Stimulated activated CD4-positive, alpha-beta T cell treated with anti-CD3 and anti-CD28 coated beads, Interleukin-1b, Interleukin-23, amount 100 ng/mL, for 4 hours (primary cell): Measurements from ENCODE around the gene PDZD7.
A peak's percentile ranks its signal among the peaks of the same experiment; 100 is the strongest.

Source experiments
- DNase-seq, 2 donors: peaks; one replicate each; pipeline ENCODE4 v3.0.0-alpha.2; 2020; ENCODE audit warnings: low read depth in 2 of 2

The PDZD7 gene

DNA sequence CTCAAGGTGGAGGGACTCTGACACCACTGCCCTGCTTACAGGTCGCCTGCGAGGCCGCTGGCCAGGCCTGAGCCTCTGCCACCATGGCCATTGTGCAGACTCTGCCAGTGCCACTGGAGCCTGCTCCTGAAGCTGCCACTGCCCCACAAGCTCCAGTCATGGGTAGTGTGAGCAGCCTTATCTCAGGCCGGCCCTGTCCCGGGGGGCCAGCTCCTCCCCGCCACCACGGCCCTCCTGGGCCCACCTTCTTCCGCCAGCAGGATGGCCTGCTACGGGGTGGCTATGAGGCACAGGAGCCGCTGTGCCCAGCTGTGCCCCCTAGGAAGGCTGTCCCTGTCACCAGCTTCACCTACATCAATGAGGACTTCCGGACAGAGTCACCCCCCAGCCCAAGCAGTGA, 28.5 kb downstream of the PDZD7 start:
- DNase-seq = no peak

DNA sequence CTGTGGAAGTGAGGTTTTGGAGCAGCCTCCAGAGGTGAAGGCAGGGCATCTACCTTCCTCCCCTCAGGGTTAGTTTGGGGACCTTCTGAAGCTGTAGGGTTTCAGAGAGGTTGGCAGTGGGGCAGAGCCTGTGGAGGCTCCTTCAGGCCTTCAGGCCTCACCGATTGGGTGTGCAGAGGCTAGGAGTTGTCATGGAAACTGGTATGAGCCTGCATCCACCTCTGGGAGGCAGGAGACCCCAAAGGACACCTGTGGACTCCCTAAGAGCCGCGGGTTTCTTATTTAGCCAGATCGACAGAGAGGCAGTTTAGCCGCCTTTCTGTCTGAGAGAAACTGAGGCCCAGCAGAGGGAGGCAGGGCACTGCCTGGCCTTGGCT, 29.3 kb downstream of the PDZD7 start:
- DNase-seq = no peak

DNA sequence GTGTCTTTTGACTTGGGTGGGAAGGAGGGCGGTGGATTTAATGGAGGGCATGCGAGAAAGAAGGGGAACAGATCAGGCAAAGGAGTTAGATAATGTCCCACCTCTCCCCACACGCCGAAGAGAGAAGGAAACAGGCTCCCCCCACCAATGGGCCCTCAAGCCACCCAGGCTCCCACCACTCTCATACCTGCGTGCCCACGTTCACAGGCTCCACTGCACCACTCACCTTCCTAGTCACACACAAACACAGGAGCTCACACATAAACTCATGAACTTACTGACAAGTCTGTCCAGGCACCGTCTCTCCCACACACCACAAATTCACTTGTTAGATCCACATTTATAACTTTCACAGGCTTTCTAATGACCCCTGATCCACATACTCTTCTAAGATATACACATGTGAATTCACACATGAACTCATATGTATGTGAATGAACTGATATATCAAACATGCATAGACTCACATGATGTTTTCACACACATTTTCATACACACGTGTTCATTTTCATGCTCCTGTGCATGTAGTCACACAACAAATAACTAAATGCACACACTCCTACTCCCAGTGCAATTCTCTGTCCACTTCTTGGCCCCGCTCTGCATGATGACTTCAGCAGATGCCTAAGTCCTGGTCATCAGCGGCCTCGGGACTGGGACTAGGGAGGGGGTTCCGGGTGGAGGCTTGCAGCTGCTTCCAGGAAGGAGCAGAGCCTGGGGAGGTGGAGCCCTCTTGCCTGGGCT, 29.8 kb downstream of the PDZD7 start:
- no peak for DNase-seq

DNA sequence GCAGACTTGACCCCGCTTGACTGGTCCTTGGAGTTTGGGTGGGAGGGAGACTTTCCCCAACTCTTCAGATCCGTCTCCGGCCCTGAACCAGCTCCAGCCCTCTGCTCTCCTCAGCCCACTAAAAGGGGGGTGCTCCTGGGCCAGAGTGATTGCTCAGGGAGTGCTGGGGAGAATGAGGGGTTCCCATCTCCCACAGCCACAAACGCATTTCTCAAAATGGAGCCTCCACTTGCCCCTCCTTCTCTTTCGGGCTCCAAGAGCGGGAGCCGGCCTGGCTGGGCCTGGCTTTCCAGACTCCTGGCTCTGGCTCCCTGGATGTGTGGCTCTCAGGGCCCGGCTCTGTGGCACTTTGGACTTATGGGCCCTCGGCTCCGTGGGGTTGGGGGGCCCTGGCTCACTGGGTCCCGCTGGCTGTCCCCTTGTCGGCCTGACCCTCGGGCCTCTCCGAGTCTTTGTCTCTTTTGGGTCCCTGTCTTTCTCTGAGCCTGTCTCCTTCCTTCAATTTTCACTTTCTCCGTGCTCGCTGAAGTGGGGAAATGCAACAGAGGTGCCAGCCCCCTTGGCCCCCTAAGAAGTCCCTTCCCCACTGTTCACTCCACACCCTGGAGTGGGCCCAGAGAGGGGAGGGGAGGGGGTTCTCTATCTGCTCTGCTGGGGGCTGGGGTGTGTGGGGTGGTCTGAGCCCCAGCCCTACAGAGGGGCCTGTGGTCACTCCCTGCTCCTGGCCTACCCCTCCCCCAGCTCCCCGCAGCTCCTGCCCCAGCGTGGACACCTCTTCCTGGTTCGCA, 30.6 kb downstream of the PDZD7 start:
- no peak for DNase-seq

DNA sequence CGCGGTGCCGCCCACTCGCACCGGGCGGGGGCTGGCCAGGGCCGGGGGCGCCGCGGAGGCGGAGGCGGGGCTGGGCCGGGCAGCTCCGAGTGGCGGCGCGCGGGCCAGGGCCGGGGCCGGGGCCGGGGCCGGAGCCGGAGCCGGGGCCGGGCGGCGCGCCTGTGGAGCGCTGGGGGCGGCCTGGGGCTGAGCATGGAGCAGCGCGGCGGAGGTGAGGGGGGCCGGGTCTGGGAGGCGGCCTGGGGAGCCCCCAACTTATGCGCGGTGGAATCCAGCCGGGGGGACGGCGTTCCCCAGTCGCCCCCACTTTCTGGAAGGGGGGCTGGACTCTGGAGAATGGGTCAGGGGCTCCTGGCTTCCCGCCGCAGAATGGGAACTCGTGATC, 31.2 kb downstream of the PDZD7 start, which contains the start of gene LZTS2:
LZTS2 (plus strand) TSS at position 67 of the 385 bp plus-strand sequence. CDS start 2,731 bp downstream, outside the sequence.
- no peak for DNase-seq

DNA sequence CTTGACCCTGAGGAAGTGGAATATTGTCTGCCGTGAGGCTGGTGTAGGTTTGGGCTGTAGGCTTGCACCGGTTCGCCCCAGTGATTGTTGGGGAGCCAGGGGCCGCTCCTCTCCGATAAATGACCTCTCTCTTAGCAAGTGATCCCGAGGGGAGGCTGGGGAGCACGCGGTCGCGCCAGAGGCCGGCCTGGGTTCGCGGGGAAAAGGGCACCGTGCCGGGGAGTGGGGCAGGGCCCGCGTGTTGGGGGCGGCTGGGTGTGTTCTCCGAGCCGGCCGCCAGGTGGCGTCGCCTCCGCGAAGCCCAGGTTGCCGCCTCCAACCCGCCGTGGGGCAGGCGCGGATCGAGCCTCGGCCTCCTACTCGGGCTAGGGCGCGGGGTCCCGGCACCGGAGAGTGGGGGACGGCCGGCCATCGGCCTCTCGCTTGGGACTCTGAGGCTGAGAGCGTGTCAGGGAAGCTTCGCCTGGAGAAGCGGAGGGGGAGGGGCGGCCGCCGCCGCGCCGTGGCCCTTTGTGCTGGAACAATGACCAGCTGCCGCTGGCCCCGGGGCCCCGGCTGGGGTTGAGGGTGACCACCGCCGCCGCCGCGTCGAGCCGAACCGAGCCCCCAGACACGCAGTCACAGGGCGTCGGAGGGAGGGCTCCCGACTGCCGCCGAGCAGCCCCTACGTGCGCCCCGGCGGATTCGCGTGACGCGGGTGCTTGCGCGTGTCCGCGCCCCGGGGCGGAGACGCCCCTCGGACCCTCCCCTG, 31.8 kb downstream of the PDZD7 start:
- DNase-seq = peak; percentile 67 to 74

DNA sequence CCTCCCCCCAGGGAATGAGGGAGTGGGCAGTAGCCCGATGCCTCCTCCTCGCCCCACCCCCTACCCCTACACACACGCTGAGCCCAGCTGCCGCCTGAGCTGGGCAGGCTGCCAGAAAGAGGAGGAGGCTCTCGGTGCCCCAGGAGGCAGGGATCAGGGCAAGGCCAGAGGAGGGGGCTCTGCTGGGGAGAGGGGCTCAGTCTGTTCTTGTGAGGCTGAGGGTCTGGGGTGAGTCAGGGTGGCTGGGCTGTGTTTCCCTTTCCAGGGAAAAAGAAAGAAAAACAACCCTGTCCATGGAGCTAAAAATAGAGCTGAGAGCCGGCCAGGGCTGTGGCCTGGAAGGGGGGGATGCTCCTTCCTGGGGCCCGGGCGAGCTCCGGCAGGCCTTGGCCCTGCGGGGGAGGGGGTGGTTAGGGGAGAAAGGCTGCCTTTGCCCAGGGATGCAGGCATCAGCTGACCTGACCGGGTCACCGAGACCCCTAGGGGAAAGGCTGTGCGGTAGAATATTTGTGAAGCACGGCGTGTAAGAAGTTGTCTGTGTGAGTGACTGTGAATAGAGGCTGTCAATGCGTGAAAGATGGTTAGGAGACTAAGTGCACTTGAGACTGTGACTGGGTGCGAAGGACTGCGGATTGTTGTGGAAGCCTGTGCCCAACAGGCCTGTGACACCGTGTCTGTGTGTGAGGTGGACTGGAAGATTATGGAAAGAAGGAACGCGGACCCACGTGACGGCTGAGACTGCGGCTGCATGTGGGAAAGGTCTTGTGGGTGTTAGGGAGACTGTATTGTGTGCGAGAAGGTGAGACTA, 32.5 kb downstream of the PDZD7 start:
- peak; percentile 55 to 58 for DNase-seq

DNA sequence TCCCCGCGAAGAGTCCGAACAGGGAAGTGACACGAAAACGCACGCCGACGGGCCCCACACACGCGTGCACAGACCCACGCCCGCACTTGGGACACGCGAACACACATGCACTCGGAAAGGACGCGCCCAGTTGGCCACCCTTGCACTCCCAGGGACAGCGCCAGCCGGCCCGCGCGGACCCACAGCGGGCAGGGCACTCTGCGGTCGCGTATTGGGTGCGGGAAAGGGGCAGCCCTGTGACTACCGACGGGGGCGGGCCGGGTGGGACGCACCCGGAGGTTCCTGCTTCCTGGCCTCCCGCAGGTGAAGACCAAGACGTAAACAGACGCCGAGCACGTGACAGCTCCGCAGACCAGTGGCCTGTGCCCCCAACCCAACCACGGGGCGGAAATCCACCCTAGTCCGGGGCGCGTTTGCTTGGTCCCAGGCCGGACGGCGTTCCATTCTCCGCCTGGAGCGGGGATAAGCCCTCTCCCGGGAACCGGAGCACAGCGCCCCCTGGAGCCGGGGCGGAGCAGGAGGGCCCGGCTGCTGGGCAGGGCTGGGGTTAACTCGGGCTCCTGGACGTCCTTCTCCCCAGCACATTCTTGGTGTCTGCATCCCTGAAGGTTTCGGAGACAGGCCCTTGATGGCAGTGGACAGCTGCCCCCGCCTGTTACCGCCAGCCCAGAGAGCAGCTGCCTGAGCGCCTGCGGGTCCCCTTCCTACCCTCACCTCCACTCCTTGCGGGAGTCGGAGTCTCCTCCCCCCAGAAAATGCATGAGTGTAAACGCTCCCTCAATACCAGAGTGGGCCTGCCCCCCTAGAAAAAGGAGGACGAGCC, 33.4 kb downstream of the PDZD7 start:
- DNase-seq = peak; percentile 55 to 66

DNA sequence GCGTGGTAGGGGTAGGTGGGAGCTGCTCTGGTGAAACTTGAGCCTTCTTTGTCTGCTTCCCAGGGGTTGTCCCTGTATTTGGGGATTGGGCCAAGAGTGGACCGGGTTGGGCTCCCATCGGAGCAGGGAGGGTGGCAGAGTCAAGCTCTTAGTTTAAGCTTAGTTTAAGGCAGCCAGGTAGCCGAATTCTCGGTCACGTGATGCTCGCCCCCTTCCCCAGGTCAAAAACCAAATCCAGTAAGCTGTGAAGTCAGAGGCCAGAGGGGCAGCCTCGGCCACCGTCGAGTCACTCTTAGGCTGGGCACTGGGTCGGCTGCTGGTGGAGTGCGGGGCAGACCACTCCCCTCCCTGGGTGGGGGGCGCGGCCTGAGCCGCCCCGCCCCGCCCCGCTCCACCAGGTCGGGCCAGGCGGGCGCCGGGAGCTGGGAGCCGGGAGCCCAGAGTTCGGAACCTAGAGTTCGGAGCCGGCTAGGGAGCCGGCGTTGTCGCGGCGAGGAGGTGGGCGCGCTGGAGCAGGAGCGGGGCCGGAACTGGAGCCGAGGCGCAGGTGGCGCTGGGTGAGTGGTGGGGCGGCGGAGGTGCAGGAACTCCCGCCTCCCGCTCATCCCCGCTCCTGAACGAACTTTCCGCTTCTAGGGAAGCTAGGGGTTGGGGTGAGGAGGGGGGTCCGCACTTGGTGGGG, 34.1 kb downstream of the PDZD7 start:
- peak in 1 of 2 donors; percentile 40 for DNase-seq

DNA sequence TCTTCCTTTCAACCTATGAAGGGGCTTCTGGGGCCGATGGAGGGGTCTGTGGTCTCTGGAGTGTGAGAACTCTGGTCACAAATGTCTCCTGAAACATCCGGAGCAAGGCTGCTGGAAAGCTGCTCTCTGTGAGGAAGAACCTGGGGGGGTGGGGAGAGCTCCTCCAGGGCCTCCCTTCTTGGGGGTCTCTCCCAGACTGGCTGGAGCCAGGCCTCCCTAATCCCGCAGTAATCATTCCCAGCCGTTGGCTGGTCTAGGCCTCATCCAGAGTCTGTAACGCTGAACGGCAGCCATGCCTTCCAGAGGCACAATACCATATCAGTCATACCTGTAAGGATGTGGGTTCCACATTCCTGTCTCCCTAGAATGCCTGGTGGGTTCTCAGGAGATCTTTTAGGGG, 35.7 kb downstream of the PDZD7 start:
- no peak for DNase-seq

DNA sequence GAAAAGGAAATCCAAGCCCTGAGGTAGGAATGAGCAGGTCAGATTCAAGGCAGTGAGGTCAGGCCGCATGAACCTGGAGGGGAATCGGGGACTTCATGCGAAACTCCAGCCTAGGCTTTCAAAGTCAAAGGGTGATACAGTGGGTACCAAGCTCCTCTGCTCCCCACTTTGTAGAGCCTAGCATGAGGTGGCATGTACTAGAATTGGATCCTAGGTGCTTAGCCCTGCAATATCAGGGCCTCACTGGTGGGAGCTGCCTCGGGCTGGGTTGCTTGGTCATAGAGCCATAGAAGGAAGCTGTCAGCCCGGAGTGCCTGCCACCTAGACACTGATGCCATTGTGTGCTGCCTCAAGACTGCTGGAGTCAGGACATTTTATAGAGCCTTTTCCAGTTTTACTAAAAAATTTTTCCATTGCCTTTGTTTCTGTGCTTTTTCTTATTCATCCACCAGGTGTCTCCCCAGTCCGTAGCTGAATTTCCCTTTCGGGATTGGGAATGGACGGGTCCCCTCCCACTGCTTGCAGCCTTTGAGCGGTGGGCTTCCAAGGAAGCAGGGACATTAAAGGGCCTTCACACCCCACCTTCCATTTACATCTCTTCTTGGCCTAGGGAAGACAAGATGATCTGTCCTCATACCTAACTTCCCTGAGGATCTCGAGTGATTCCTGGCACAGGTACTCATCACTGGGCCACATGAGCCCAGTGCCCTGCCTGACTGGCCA, 36.8 kb downstream of the PDZD7 start:
- DNase-seq = no peak

DNA sequence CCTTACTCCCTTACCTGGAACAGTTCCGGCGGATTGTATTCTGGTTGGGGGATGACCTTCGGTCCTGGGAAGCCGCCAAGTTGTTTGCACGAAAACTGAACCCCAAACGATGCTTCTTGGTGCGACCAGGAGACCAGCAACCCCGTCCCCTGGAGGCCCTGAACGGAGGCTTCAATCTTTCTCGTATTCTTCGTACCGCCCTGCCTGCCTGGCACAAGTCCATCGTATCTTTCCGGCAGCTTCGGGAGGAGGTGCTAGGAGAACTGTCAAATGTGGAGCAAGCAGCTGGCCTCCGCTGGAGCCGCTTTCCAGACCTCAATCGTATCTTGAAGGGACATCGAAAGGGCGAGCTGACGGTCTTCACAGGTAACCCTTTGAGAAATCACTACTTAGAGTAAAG, 41.8 kb downstream of the PDZD7 start:
- no peak for DNase-seq

DNA sequence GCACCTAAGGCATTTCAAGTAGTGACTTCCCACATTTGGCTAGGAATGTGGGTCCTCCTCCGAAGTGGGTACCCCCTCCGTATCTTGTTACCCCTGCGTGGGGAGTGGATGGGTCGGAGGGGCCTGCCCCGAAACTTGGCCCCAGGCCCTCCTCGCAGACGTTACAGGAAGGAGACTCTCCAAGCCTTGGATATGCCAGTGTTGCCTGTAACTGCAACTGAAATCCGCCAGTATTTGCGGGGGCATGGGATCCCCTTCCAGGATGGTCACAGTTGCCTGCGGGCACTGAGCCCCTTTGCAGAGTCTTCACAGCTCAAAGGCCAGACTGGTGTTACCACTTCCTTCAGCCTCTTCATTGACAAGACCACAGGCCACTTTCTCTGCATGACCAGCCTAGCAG, 42.8 kb downstream of the PDZD7 start:
- no peak for DNase-seq

DNA sequence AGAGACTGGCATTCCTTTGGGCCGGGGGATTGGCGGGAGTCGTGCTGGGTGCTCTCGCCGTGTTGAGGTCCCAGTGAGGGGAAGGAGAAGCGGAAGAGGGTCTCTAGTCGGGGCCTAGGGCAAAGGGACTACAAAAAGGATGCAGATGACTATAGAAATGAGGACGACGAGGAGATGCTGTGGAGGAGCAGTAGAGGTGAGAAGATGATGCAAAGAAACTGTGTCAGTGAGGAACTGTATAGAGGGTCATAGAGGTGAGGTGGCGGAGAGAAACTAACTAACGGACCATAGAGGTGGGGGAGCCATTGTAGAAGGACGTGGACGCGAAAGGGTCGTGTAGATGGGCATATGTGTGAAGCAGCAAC, 43.3 kb downstream of the PDZD7 start:
- no peak for DNase-seq

DNA sequence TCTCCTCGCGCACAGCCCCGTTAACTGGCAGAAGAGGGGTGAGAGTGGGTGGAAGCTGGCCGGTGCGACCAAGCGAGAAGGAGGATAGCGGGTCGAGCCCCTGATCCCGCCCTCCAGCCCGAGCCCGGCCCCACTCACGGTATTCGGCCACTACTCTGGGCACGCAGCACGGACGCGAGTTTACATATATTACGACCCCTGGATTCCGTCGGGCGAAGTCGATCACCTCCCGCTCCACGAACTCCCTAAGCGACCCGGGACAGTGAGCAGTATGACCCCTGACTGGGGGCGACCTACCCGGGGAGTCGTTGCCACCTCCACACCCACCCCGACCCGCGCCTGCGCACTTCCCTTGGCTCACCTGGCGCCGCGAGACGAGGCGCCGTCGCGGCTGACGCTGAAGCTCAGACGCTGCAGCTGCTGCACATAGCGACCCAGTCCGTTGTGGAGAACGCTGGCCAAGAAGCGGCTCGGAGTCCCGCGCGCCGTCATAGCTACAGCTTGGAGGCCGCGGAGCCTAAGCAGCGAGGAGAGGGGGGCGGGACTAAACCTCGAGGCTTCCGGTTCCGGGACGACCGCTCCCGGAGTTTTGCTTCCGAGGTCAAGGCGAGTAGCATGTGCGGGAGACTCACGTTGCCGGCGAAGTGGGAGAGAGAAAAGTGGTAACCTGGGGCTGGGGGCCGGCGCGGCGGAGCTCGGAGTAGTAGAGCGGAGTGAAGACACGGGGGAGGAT, 43.8 kb downstream of the PDZD7 start, which contains the start of the genes MRPL43 and TWNK:
MRPL43 (minus strand) TSS at position 546 of the 733 bp plus-strand sequence; CDS start at position 492, 54 bp downstream.
TWNK (plus strand) TSS at position 592 of the 733 bp plus-strand sequence. CDS start 668 bp downstream, outside the sequence.
- peak; percentile 78 to 79 for DNase-seq

DNA sequence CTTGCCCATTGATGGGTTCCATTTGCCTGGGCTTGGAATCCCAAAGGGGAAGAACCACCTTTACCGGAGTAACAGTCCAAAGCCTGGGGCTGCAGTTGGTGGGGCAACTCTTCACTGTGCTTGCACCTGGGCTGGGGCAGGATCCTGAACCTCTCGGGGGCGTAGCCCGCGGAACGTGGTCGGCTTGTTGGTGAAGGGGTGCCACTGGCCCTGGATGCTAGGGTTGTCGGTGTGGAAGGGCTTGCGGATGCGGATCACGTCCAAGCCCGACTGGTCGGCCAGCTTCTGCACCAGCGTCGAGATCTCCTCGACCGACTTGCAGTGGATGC, 44.3 kb downstream of the PDZD7 start:
- no peak for DNase-seq

DNA sequence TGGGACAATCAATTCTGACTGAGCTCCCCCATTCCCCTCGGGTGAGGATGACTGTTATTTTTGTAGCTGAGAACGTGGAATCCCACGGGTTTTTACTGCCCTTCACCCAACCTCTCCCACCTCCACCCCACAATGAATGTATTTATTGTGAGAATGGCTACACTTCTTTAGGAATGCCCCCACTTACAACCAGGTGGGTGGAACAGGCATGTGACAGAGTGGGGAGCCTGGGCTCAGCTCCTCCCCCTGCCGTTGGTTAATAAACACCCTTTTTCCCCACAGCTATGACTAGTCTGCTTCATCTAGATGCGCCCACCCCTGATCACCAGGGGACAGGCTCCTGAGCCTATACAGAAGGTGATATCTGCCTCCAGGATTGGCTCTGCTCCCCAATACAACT, 45.6 kb downstream of the PDZD7 start:
- DNase-seq = no peak

DNA sequence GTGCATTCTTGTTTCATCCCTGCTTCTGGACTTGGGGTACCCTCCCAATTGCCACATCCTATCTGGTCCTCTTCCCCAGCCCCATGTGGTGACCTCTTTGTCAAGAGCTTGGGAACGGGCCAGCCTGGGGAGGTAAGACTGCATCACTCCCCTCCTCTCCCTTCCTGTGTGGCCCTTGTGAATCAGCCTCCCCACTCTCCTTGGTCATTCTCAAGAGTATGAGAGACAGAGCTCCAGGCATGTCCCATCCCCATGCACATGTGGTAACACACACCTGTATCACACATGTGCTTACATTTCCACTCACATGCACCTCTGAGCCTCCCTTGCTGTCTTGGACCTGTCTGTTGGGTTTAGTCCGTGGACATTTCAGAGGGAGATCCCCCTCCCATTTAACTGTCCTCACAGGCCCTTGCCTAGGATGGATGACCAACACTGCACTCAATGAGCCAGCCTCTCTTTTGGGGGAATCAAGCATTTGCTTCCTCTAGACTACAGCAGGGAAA, 46.2 kb downstream of the PDZD7 start:
- no peak for DNase-seq
